ENCODE results near the gene WDSUB1. TPM values are rescaled to one million over a fixed set of nuclear protein-coding genes. Genes with fewer than 3 reads are reported as not detected.

Gene WDSUB1, protein sequence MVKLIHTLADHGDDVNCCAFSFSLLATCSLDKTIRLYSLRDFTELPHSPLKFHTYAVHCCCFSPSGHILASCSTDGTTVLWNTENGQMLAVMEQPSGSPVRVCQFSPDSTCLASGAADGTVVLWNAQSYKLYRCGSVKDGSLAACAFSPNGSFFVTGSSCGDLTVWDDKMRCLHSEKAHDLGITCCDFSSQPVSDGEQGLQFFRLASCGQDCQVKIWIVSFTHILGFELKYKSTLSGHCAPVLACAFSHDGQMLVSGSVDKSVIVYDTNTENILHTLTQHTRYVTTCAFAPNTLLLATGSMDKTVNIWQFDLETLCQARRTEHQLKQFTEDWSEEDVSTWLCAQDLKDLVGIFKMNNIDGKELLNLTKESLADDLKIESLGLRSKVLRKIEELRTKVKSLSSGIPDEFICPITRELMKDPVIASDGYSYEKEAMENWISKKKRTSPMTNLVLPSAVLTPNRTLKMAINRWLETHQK
- 10 to 100 TPM; 26.0 to 35.0 (median 31.0) TPM for polyA plus RNA-seq (ENCODE audit: insufficient read length in 4 of 4)

DNA sequence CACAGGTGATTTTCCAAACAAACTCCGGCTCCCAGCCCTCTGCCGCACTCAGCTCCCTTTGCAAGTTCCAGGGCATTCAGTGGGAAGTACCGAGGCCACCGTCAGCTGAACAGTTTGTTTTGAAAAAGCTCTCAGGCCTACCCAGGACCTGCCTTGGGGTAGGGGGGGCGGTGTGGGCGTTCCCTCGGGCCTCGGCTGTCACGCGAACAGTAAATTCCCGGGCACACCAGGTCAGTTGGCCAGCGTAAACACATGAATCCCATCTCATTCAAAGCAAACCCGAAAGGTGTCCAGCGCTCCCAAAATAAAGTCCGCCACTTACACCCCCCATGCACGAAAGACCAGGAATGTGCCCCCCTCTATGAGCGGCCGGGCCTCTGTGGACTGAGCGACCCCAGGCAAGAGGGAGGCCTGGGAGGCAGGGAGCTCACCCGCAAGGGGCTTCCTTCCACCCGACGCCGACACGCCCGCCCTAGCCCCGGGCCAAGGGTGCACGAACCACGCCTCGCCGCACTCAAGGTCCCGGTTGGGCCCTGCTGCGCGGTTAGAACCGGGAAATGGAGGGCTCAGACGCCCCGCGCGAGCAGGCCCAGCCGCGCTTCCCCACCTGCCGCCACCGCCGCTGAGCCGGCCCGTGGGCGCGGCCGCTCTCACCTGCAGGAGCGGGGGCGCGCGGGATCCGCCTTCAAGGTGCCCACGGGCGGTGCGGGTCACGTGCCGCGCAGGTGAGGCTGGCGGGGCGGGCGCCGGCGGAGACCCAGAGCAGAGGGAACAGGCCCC lies at the start of gene WDSUB1:
Gene WDSUB1 (minus strand): TSS at position 775 of the 780 bp plus-strand sequence. CDS start 3,634 bp downstream, outside the sequence.
- peak; percentile 44 to 64 (median 53) for DNase-seq (ENCODE audit: low read depth in 4 of 4, low spot score in 3 of 4)

DNA sequence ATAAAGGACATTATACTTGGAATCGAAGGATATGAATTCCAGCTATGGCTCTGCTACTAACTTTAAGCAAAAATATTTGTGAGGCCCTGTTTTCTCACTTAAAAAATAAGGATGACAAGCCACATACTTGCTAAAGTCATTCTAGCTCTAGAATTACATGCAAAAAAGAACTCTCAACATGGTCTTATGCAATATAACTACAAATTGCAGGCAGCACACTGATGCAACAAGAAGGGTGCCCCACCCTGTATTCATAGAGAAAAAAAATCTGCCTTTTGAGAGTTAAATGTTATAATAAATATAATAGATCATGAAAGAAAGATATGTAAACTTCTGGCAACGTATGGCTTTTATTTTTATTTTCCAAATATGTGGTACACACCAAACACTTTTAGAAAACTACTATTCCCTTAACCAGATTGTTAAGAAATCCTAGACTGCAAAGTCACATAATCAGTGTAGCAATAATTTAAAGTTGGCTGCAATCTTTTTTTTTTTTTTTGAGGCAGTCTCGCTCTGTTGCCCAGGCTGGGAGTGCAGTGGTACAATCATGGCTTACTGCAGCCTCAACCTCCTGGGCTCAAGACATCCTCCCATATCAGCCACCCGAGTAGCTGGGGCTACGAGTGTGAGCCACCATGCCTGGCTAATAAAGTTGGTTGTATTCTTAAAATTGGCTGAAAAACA lies 40.2 kb upstream of the WDSUB1 start:
- no peak for DNase-seq (ENCODE audit: low read depth in 4 of 4, low spot score in 3 of 4)

- DNase-seq (ENCODE audit: low read depth in 4 of 4, low spot score in 3 of 4), result no peak
Measured at GRCh38 chr2:159322419-159322818, 35.9 kb upstream of the WDSUB1 start.

DNA sequence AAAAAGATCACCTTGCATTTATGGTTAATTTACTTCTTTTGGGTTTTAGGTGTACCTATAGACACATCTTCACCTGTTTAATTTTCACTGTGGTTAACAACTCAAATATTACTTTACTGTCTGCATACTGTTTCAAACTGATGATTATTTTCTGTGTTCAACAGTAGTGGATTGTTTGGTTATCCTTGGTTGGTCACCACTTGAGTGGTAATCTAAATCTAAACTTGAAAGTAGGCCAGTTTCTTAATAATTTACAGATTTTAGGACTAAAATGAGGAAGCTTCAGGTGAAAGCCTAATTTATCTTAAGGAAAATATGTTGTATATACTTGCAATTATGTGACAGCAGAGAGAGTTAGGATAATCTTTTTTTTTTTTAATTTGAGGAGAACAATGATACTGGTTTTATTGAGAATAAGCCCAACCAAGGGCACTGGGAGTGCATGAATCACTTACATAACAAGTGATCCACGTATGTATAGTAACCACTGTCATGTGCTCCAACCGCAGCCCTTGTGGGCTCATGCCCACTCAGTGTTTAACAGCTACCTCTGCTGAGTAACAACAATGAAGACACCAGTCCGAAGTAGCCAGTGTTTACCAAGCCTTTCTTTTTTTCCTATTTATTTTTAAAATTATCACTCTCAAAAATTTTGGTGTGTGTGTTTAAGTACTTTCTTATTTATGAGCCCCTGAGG lies 31.0 kb upstream of the WDSUB1 start:
- no peak for DNase-seq (ENCODE audit: low read depth in 4 of 4, low spot score in 3 of 4)

- DNase-seq (ENCODE audit: low read depth in 4 of 4, low spot score in 3 of 4), result no peak
Measured at GRCh38 chr2:159307942-159308341, 21.4 kb upstream of the WDSUB1 start.

DNA sequence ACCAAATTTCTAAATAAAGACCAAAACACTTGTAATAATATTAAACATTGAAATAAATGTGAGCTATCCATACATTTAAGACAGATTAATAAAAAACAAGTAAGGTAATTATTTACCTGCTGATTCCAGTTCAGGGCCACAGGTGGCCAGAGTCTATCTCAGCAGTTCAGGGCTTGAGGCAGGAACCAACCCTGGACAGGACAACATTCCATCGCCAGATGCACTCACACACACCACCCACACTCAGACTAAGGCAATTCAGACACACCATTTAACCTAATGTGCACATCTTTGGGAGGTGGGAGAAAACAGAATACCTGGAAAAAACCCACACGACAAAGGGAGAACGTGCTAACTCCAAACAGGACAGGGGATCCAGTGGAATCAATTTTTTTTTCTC lies 14.1 kb upstream of the WDSUB1 start:
- DNase-seq (ENCODE audit: low read depth in 4 of 4, low spot score in 3 of 4), result no peak

DNA sequence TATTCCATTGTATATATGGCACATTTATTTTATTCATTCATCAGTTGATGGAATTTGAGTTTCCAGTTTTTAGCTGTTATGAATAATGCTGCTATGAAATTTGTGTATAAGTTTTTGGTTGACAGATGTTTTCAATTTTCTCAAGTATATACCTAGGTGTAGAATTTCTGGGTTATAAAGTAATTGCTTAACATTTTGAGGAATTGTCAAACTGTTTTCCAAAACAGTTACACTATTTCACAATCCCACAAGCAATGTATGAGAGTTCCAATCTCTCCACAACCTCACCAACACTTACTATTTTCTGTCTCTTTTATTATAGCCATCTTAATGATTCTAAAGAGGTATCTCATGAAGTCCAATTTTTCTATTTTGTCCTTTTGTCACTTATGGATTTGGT lies 12.5 kb upstream of the WDSUB1 start:
- DNase-seq (ENCODE audit: low read depth in 4 of 4, low spot score in 3 of 4), result no peak

GRCh38 chr2:159297042-159297707 lies 10.7 kb upstream of the WDSUB1 start:
- no peak for DNase-seq (ENCODE audit: low read depth in 4 of 4, low spot score in 3 of 4)

DNA sequence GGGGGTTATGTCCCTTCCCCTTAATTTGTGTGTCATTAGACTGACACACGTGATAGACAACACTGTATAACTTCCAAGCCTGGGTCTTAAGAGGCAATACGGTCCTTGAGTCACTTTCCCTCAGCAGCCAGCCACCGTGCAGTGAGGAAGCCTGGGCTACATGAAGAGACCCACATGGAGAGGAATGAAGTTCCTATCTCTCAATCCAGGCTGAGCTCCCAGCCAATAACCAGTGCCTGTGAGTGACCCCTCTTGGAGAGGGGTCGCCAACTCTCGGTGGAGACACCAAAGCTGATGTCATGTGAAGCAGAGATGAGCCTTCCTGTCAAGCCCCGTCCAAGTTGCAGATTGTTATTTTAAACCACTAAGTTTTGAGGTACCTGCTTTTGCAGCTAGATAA lies 5.7 kb upstream of the WDSUB1 start:
- DNase-seq (ENCODE audit: low read depth in 4 of 4, low spot score in 3 of 4), result no peak

- no peak for DNase-seq (ENCODE audit: low read depth in 4 of 4, low spot score in 3 of 4)
Measured at GRCh38 chr2:159290289-159290907, 3.9 kb upstream of the WDSUB1 start.

- DNase-seq (ENCODE audit: low read depth in 4 of 4, low spot score in 3 of 4), result no peak
Measured at GRCh38 chr2:159287733-159288132, 1.2 kb upstream of the WDSUB1 start.

DNA sequence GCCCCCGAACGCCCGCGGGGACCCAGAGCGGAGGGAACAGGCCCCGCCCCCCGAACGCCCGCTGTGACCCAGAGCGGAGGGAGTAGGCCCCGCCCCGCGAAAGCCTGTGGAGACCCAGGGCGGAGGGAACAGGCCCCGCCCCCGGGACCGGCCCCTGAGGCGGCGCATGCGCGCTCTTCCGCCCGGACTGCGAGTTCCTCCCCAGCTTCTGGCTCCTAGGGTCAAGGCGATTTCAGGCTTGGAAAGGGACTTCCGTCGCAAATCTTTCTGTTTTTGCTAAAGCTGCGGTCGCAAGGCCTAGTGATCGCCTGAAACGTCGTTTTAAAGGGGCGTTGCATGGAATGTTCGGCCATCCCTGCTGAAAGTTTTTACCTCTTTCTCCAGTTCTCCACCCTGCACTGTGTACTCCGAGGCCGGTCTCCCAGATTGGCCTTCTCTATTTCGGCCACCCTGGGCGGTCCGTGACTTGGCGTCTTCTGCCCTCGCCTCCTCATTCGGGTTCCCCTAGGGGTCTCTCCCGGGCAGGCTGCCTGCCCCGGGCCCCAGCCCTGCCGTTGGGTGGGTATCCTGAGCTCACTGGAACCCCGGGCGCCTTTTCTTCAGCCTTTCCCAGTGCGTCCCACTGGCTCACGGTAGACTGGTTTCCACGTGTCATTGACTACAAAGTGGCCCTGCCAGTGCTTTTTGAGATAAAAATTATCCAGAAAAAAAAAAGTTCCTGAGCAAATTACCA lies 372 bp upstream of the WDSUB1 start:
- peak; percentile 96 to 97 (median 96) for DNase-seq (ENCODE audit: low read depth in 4 of 4, low spot score in 3 of 4)

DNA sequence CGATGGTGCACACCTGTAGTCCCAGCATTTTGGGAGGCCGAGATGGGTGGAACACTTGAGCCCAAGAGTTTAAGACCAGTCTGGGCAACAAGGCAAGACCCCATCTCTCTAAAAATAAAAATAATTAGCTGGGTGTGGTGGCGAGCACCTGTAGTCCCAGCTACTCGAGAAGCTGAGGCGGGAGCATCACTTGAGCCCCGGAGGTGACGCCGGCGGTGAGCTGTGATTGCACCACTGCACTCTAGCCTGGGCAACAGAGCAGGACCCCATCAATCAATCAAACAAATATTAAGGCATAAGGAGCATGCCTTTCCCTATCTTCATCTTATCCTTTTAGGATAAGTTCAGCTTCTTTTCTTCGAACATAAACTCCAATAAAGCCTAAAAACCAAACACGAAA lies 1.1 kb downstream of the WDSUB1 start:
- DNase-seq (ENCODE audit: low read depth in 4 of 4, low spot score in 3 of 4), result no peak

- no peak for DNase-seq (ENCODE audit: low read depth in 4 of 4, low spot score in 3 of 4)
Measured at GRCh38 chr2:159283529-159283928, 3.0 kb downstream of the WDSUB1 start.

GRCh38 chr2:159281002-159281401 lies 5.5 kb downstream of the WDSUB1 start:
- no peak for DNase-seq (ENCODE audit: low read depth in 4 of 4, low spot score in 3 of 4)

- no peak for DNase-seq (ENCODE audit: low read depth in 4 of 4, low spot score in 3 of 4)
Measured at GRCh38 chr2:159279700-159280099, 6.8 kb downstream of the WDSUB1 start.

GRCh38 chr2:159275111-159275510 lies 11.4 kb downstream of the WDSUB1 start:
- DNase-seq (ENCODE audit: low read depth in 4 of 4, low spot score in 3 of 4), result no peak

DNA sequence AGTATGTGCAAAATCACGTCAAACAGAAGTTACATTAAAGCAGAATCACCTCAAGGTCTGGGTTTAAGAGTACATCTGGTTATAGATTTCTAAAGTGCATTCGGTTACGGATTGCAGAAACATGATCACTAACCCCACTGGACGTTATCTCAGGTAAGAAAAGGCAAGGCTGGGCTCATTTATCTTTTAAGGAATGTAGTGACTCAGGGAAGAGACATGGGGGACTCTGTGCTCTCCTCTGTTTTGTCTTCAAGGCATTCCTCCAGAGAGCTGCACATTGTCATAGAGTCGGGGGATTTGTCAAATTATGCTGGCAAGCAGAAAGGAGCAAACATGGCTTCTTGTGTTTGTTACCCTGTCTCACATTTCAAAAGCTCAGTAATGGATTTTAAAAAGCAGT lies 14.3 kb downstream of the WDSUB1 start:
- no peak for DNase-seq (ENCODE audit: low read depth in 4 of 4, low spot score in 3 of 4)

Measured in right renal pelvis (tissue), 4 donors.